Measurements from ENCODE around the gene TOX2. TPM values are rescaled to one million over a fixed set of nuclear protein-coding genes. Genes with fewer than 3 reads are reported as not detected.

The TOX2 gene
- total RNA-seq, 1 experiment from 2014 or later, result 85.4 TPM

DNA sequence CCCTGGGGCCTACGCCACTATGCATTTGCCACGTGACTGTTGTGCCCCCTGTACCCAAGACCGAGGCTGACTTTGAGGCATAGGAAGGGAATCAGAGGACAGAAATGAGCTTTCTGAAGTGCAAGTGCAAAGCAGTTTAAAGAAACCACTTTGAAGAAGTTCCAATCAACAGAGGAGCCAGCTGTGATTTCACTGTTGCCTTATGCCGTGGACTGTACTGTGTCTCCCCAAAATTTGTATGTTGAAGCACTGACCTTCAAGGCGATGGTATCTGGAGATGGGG lies 161.2 kb downstream of the TOX2 start:
- no peaks in the 10 kb centered on the region for H3K9me3 ChIP-seq (ENCODE audit: control insufficient read depth, insufficient read depth, low read depth, low read length)
- ATAC-seq, result no peak
- in situ Hi-C loops (cut with HindIII; ENCODE audit: low pct_unique_long_range_greater_than_20kb, low sequenced_read_pairs), result no loop called here
- no peak for DNase-seq (ENCODE audit: low read depth, low spot score)
- no TSS peak for BruUV-seq (replicated peaks)
- TF ChIP-seq, protein P1, sequence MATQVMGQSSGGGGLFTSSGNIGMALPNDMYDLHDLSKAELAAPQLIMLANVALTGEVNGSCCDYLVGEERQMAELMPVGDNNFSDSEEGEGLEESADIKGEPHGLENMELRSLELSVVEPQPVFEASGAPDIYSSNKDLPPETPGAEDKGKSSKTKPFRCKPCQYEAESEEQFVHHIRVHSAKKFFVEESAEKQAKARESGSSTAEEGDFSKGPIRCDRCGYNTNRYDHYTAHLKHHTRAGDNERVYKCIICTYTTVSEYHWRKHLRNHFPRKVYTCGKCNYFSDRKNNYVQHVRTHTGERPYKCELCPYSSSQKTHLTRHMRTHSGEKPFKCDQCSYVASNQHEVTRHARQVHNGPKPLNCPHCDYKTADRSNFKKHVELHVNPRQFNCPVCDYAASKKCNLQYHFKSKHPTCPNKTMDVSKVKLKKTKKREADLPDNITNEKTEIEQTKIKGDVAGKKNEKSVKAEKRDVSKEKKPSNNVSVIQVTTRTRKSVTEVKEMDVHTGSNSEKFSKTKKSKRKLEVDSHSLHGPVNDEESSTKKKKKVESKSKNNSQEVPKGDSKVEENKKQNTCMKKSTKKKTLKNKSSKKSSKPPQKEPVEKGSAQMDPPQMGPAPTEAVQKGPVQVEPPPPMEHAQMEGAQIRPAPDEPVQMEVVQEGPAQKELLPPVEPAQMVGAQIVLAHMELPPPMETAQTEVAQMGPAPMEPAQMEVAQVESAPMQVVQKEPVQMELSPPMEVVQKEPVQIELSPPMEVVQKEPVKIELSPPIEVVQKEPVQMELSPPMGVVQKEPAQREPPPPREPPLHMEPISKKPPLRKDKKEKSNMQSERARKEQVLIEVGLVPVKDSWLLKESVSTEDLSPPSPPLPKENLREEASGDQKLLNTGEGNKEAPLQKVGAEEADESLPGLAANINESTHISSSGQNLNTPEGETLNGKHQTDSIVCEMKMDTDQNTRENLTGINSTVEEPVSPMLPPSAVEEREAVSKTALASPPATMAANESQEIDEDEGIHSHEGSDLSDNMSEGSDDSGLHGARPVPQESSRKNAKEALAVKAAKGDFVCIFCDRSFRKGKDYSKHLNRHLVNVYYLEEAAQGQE (IDR thresholded peaks at IDR 0.05; ENCODE audit: insufficient read depth in 1 of 2, low read depth in 2 of 2, low read length in 1 of 2), result no peak
- TF ChIP-seq TCF7L2 (IDR thresholded peaks at IDR 0.05; ENCODE audit: low read depth, low read length) (no peak), POLR2AphosphoS5 (IDR thresholded peaks at IDR 0.05; ENCODE audit: low read depth, low read length) (no peak), SIN3A (IDR thresholded peaks at IDR 0.05; ENCODE audit: borderline replicate concordance, insufficient read depth, low read depth, low read length) (no peak)
- TF ChIP-seq, protein P2, sequence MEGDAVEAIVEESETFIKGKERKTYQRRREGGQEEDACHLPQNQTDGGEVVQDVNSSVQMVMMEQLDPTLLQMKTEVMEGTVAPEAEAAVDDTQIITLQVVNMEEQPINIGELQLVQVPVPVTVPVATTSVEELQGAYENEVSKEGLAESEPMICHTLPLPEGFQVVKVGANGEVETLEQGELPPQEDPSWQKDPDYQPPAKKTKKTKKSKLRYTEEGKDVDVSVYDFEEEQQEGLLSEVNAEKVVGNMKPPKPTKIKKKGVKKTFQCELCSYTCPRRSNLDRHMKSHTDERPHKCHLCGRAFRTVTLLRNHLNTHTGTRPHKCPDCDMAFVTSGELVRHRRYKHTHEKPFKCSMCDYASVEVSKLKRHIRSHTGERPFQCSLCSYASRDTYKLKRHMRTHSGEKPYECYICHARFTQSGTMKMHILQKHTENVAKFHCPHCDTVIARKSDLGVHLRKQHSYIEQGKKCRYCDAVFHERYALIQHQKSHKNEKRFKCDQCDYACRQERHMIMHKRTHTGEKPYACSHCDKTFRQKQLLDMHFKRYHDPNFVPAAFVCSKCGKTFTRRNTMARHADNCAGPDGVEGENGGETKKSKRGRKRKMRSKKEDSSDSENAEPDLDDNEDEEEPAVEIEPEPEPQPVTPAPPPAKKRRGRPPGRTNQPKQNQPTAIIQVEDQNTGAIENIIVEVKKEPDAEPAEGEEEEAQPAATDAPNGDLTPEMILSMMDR (IDR thresholded peaks at IDR 0.05), result no peak
- peaks cover 17% of the 10 kb centered on the region for H3K4me1 ChIP-seq (ENCODE audit: control insufficient read depth, insufficient read depth, low read length)
- H3K36me3 ChIP-seq (ENCODE audit: control insufficient read depth, insufficient read depth, low read length), result no peaks in the 10 kb centered on the region
- ChIA-PET CTCF (no interaction called here), POLR2A (interaction anchor here (0.5 kb wide), 1 partner anchor 124 kb away, joined by 7 read pairs; no protein-coding TSS in a partner anchor)
- no peak overlapping the region for H3K4me3 ChIP-seq (ENCODE audit: low read depth in 2 of 2, low read length in 2 of 2)
- no peak overlapping the region for H3K27ac ChIP-seq (ENCODE audit: low read length)
- H3K27me3 ChIP-seq (ENCODE audit: control insufficient read depth, insufficient read depth, low read length), result no peaks in the 10 kb centered on the region
- intact Hi-C loops (cut with micrococcal nuclease; ENCODE audit: unreplicated experiment), result no loop called here

DNA sequence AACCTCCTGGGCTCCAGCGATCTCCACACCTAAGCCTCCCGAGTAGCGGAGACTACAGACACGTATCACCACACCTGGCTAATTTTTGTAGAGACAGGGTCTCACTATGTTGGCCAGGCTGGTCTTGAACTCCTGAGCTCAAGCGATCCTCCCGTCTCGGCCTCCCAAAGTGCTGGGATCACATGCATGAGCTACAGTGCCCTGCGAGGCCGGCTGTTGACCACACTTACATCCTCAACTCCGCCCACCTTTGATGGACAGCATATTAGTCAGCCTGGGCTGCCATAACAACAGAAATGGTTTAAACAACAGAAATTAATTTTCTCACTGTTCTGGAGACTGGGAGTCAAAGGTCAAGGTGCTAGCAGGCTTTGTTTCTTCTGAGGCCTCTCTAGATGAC lies 164.6 kb downstream of the TOX2 start:
- Histone ChIP-seq H3K9me3 (ENCODE audit: control insufficient read depth, insufficient read depth, low read depth, low read length) (no peaks in the 10 kb centered on the region), H3K27ac (ENCODE audit: low read length) (no peak overlapping the region; the same call in 1 of the 2 replicates), H3K36me3 (ENCODE audit: control insufficient read depth, insufficient read depth, low read length) (no peaks in the 10 kb centered on the region), H3K4me3 (ENCODE audit: low read depth in 2 of 2, low read length in 2 of 2) (no peak overlapping the region), H3K4me1 (ENCODE audit: control insufficient read depth, insufficient read depth, low read length) (peaks cover 12% of the 10 kb centered on the region), H3K27me3 (ENCODE audit: control insufficient read depth, insufficient read depth, low read length) (no peaks in the 10 kb centered on the region)
- CTCF ChIA-PET, result interaction anchor here (0.6 kb wide), 1 partner anchor 346 kb away, joined by 6 read pairs; no protein-coding TSS in a partner anchor
- no TSS peak for BruUV-seq (replicated peaks)
- DNase-seq (ENCODE audit: low read depth, low spot score) (no peak), ATAC-seq (no peak)
- intact Hi-C loops (cut with micrococcal nuclease; ENCODE audit: unreplicated experiment), result no loop called here
- in situ Hi-C loops (cut with HindIII; ENCODE audit: low pct_unique_long_range_greater_than_20kb, low sequenced_read_pairs), result no loop called here
- TF ChIP-seq POLR2AphosphoS5 (IDR thresholded peaks at IDR 0.05; ENCODE audit: low read depth, low read length) (no peak), TCF7L2 (IDR thresholded peaks at IDR 0.05; ENCODE audit: low read depth, low read length) (no peak), SIN3A (IDR thresholded peaks at IDR 0.05; ENCODE audit: borderline replicate concordance, insufficient read depth, low read depth, low read length) (no peak)
- TF ChIP-seq, protein P2 (IDR thresholded peaks at IDR 0.05), result no peak
- TF ChIP-seq, protein P1 (IDR thresholded peaks at IDR 0.05; ENCODE audit: insufficient read depth in 1 of 2, low read depth in 2 of 2, low read length in 1 of 2), result no peak
- POLR2A ChIA-PET, result interaction anchor here (0.6 to 0.7 kb wide), 2 partner anchors 129 to 624 kb away, joined by 3 read pairs; no protein-coding TSS in a partner anchor

Measured in Panc1 (cell line).